GM18909 (cell line): ENCODE data around the gene PAEP.

Source experiments
- ATAC-seq: cut with Tn5 transposase; IDR thresholded peaks from one replicate; pipeline ENCODE4 v1.9.1; 2021; ENCODE audit warnings: mild to moderate bottlenecking; ENCODE audit not compliant: unreplicated experiment, poor library complexity

PAEP gene

DNA sequence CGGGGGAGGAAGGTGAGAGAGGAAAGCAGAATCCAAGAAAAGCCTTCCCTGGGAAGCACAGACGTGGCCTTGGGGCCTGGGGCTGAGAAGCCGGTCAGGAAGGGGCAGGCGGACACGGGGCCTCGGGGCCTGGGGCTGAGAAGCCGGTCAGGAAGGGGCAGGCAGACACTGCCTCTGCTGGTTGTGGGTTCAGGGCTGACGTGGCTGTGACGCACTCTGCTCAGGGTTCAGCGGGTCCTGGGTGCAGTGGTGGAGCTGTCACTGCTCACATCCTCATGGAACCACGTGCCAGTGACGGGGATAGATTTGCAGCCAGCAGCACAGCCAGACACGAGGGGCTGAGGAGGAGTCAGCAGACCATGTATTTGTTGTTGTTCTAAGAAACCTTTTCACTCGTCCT is 12.8 kb downstream of the PAEP start:
- ATAC-seq, result no peak

- ATAC-seq, result no peak
Observed at GRCh38 chr9:135574943-135575342, 13.4 kb downstream of the PAEP start.

DNA sequence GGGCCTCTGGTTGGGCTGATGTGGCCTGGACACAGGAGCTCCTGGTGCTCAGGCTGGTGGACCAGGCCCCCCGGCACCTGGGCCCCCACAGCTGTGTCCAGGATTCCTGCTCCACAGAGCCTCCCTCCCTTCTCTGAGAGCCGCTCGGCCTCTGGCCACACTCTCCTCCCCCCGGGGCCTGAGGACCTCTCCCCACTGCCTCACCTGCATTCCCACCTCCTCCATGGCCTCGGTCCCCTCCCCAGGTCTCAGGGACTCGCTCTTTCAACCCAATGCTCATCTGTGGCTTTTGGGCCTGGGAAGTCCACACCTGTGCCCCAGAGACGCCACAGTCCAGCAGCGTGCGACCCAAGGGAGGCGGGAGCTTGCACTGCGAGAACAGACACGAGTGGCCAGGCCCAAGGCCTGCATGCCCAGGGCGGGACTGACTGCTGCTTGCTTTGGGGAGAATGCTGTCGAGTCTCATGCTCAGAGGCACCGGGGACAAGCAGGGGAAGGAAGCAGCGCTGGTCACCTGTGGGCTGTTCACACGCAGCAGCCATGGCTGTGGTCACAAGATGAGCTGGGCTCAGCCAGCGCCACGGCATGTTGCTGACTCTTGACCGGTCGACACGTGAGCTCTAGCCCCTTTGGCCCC is 14.6 kb downstream of the PAEP start:
- no peak for ATAC-seq

GRCh38 chr9:135577256-135577655 is 15.7 kb downstream of the PAEP start:
- no peak for ATAC-seq

GRCh38 chr9:135579356-135579755 is 17.8 kb downstream of the PAEP start:
- no peak for ATAC-seq

GRCh38 chr9:135579889-135580660 is 18.5 kb downstream of the PAEP start:
- ATAC-seq, result no peak

DNA sequence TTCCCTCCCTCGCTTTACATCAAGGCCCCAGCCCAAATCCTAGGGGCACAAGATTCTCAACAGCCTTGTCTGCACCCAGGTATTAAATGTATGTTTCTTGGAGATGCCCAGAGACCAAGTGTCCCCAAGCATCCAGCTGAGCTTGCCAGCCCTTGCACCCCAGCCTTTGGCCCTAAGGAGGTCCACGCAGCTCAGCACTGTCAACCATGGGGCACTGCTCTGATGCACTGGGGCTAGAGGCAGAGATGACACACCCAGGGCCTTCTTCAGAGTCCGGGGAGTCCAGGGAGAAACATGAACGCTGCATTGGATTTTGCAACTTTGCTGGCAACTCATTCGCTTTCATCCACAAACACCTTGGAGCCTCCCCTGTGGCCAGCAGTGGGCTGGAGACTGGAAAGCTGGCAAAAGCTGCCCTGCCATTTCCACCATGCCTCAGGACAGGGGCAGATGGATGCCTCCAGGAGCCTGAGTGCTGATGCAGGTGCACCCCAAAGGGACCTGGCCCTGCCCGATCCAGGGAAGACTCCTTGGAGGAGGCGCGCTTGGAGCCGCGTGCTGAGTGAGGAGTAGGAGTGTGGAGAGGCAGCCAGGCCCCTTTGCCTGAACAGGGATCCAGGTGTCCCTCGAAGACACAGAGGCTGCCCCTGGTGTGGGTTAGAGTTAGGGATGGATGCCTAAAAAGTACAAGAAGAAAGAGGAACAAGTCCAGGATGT is 19.3 kb downstream of the PAEP start:
- no peak for ATAC-seq

DNA sequence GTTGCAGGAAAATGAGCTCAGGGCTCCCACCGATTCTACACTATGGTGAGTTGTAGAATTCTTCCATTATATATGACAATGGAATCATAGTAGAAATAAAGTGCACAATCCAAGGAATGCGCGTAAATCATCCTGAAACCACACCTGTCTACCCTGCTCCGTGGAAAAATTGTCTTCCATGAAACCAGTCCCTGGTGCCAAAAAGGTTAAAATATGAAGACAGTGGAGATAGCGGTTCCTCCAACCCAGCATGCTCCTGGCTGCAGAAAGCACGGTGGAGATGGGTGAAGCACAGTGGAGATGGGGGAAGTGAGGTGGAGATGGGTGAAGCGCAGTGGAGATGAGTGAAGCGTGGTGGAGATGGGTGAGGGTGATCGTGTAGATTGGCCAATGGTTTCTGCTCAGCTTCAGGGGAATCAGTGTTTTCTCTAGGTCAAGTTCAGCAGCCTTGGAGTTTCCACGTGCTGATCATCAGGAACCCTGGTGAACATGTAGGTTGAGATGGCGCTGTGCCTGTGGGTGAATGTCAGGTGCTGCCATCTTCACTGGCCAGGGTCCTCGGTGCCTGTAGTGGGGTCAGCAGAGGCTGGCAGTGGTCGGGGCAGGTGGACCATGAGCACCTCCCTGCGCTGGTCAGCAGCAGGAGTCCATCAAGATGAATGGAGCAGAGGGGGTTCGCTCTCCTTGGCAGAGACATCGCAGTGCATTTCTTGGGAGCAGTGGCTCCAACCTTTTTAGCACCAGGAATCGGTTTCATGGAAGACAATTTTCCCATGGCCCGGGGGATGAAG is 20.3 kb downstream of the PAEP start:
- ATAC-seq, result no peak

GRCh38 chr9:135582541-135582940 is 21.0 kb downstream of the PAEP start:
- no peak for ATAC-seq

- ATAC-seq, result no peak
Observed at GRCh38 chr9:135582966-135583687, 21.6 kb downstream of the PAEP start.

- no peak for ATAC-seq
Observed at GRCh38 chr9:135583688-135584011, 22.1 kb downstream of the PAEP start.

- no peak for ATAC-seq
Observed at GRCh38 chr9:135584371-135584770, 22.8 kb downstream of the PAEP start.

DNA sequence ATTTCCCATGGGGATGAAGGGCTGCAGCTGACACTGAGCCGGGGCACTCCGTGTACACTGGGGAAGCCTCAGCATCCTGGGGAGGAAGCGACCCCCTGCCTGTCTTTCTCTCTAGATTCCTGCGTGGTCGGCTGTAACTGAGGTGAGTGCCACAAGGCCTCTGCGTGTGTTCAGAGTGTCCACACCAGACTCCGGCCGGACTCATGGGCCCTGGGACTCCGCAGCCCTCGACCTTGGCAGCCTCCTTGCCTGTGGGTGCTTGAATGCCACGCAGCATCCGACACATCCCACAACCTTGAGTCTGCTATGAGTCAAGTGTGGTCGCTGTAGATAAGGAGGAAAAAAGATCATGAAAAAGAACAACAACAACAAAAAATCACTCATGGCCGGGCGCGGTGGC is 23.4 kb downstream of the PAEP start:
- no peak for ATAC-seq

DNA sequence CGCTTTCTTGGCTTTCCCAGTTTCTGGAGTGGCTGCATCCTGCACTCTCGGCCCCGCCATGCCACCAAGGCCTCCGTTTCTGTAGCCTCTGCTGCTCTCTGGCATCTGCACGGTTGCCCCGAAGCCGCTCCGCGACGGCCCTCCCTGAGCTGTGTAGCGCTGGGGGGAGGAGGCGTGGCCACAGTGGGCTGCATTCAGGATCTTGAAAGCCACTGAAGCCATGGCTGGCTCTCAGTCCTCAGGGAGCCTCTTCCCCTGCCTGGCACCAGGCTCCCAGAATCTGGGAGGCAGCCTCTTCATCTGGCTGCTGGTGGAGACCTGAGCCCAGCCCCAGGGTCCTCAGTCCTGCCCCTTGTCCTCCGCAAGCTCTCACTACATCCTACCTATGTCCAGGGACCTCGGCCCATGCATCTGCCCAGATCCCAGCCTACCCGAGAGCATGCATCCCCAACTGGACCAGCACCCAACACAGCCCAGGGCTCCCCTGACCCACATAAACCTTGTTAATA is 25.1 kb downstream of the PAEP start:
- ATAC-seq, result no peak

DNA sequence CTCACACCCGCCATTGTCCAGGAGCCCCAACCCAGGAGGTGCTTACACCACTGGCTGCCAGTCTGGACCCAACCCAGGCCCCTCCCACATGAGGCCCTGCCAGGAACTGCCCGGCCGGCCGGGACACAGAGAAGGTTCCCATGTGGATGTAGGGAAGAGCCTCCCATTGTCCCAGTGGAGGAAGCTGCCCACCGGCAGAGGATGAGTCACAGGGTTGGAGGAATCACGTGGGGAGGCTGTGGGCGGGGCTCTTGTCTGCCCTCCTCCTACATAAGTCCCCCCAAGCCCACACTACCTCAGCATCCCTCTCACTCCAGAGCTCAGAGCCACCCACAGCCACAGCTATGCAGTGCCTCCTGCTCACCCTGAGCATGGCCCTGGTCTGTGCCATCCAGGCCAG is 26.1 kb downstream of the PAEP start:
- ATAC-seq, result no peak

DNA sequence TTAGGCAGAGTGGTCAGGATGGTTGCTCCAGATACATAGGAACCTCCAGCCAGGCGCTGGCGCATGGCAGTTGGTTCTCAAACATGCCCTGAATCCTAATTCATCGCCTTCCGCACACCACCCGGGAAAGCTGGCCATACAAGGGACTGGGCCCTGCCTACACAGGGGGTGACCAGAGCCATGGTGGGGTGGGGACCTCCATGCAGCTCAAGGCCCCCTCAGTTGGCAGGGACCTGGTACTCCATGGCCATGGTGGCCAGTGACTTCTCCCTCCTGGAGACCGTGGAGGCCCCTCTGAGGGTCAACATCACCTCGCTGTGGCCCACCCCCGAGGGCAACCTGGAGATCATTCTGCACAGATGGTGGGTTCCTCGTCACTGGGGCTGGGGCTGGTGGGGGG is 26.8 kb downstream of the PAEP start:
- no peak for ATAC-seq

- no peak for ATAC-seq
Observed at GRCh38 chr9:135588886-135589595, 27.5 kb downstream of the PAEP start.

- no peak for ATAC-seq
Observed at GRCh38 chr9:135589596-135590485, 28.3 kb downstream of the PAEP start.
